Activated CD8-positive, alpha-beta memory T cell treated with anti-CD3 and anti-CD28 coated beads, Interleukin-2, amount 50 U/mL, for 1 hour (primary cell): ENCODE results near the gene THEMIS.
A peak's percentile ranks its signal among the peaks of the same experiment; 100 is the strongest.

Experiments
- DNase-seq: peaks from one replicate; pipeline ENCODE4 v3.0.0-alpha.2; 2020; ENCODE audit errors: extremely low read depth

The THEMIS gene

GRCh38 chr6:127859956-127860355 lies 40.9 kb downstream of the THEMIS start:
- no peak for DNase-seq

DNA sequence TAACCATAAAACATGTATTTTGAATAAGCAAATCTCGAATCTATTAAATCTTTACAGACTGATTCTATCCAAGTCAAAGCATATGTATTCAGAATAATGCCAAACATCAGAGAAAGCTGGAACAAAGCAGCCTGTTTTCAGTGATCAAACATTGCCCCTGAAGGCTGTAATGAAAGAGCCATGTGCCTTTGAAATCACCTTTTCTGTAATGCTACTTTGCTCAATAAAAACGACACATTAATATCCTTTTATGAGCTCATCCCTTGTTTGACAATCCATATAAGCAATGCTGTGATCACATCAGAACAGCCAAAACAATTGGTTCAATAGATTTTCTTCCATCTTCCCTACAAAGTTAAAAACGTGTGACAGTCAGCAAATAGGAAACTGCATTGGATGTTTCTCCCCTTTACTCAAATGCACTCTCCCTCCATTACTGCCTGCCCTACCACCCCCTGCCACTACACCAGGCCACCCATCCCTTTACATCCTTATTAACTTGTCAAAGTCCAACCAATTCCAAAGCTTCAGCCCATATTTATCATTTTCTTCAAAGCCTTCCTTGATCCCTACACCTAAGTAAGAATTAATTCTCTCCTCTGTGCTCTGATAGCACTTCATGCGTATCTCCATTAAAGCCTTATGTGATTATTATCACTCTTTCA lies 42.0 kb downstream of the THEMIS start:
- DNase-seq, result no peak

GRCh38 chr6:127857051-127857637 lies 43.7 kb downstream of the THEMIS start:
- no peak for DNase-seq

DNA sequence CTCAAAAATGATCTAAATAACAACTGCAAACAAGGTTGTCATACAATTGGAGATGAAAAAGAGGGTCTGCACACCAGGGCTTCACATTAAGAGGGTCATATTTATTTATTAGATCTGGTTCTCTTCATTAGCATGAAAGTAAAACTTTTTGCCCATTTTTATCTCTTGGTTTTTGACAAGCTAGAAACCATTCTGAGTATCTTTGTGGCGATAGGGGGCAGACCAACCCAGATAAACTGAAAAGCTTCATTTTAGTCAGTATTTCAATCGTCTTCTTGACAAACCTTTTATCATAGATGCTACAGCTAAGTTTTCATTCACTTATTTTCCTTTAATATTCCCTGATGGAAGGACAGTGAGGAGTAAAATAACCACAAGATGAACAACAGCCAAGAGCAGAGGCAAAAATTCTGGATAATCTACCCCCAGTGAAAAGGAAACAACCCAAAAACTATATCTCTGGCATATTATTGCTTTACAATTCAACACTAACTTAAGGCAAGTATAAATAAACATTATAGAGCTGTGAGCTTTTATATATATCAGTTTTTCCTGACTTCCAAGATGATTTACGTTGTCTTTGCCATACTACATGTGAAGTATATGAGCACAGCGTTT lies 45.2 kb downstream of the THEMIS start:
- DNase-seq, result peak; percentile 19

GRCh38 chr6:127854009-127854408 lies 46.8 kb downstream of the THEMIS start:
- no peak for DNase-seq

- no peak for DNase-seq
Observed at GRCh38 chr6:127851197-127851596, 49.7 kb downstream of the THEMIS start.

DNA sequence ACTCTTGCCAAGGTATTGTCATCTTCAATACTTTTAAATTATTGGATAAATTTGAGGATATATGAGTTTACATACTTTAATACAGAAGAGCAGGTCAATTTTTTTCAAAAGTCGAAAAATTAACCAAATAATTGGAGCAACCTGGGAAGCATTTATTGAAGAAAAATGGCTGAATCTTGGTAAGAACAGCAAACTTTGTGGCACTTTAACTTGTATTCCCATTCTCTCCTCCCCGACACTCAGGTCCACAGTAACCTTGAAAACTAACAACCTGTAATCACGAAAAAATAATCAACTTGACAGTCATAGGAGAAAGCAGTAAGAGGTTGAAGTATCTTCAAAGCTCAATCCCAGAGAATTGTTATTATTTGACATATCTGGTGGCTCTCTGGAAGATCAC lies 55.6 kb downstream of the THEMIS start:
- no peak for DNase-seq

DNA sequence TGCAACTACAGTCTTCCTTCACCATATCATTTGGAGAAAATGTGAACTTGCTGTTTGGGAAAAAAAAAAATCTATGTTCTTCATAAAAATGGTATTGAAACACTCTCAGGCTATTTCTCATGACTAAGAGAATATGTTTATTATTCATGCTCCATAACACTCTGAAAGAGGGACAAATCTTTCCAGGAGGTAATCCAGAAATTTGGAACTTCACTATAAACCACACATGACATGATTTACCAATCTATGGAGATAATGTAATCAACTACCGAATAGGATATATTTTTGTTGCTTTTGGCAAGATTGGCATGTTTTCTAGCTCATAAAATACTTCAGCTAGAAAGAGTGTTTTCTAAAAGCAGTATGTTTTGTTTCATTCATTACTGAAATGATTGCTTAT lies 56.3 kb downstream of the THEMIS start:
- DNase-seq, result no peak

GRCh38 chr6:127843582-127843981 lies 57.3 kb downstream of the THEMIS start:
- no peak for DNase-seq

DNA sequence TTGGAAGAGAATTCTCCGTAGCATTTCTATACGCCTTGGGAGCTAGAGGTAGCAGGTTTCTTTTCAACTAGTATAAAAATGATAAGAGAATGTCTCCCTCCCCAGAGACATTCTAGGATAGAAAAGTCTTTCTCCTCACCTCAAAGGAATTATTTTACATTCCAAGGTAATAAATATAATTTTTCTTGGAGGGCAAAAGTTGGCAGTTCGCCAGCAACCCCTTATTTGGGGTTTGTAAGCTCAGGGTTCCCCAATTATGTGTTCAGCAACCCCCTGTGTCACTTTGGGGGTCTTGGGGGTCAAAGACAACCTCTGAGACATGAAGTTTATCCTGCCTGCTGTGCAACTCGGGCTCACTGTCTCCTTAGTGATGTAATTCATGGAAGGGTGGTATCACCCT lies 58.3 kb downstream of the THEMIS start:
- DNase-seq, result no peak

- no peak for DNase-seq
Observed at GRCh38 chr6:127841811-127842210, 59.0 kb downstream of the THEMIS start.

GRCh38 chr6:127834136-127834535 lies 66.7 kb downstream of the THEMIS start:
- DNase-seq, result no peak

DNA sequence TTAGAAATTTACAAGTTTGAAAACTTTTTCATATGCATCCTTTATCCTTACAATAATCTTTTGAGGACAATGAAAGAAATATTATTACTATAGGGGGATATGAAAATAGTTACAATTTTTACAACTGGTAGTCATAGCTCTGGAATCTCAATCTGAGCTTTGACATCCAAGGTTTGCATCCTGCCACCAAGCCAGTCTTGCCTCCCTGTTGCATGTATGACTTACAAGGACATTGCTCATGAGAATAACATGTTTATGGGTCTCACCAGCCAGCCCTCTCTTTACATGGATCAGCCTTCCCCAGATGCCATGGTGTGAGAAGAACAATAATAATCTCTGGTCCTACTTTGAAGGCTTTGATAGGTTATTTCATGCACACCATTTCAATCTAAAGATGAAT lies 67.5 kb downstream of the THEMIS start:
- DNase-seq, result no peak

DNA sequence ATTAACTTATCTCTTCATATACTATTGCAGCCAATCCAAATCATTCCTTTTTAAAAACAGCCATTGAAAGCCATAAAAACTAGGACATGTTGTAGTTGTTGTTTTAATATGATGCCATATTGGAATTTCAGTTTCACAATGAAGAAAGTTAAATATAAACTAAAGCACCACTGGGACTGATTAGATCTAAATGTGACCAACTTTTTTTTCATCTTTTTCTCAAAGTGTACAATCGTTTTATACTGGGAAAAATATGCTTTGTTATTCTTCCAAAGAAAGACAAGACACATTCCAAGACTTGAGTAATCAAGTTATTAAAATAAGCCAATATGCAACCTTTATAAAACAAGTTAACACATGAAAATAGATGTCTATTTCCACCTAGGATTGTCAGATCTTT lies 68.5 kb downstream of the THEMIS start:
- no peak for DNase-seq

GRCh38 chr6:127824061-127824460 lies 76.8 kb downstream of the THEMIS start:
- DNase-seq, result no peak

- DNase-seq, result no peak
Observed at GRCh38 chr6:127821431-127821830, 79.4 kb downstream of the THEMIS start.

DNA sequence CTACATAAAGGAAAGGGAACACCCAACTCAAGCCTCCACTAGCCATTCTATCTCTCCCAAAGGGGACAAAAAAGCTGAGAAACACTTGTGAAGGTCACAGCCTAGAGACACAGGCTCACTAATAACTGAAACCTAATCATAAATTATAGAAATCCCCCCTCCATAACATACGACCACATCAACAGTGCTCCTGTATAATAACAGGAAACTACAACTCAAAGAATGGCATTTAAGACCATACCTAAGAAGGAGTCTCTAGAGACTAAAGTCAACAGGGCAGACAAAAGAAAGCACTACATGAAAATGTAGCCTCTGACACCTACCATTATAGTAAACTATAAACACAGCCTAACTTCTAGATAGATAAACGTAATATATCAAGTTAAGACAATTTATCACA lies 82.7 kb downstream of the THEMIS start:
- DNase-seq, result no peak

DNA sequence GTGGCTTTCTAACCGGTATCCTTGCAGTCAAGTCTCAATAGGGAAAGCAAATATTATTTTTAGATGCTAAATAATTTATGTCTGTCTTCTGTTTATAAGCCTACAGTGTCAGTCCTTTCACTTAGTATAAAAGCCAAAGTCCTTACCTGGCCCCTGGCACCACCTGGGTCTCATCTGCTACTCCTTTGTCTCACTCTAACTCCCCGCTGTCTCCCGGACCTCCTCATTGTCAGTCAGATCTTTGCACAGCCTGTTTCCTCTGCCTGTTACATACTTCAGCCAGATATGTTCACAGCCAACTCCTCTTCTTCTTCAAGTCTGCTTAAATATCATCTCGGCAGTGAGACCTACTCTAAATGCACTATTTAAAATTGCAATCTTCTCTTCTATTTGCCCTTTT lies 84.2 kb downstream of the THEMIS start:
- no peak for DNase-seq

GRCh38 chr6:127813699-127814027 lies 87.2 kb downstream of the THEMIS start:
- DNase-seq, result no peak

DNA sequence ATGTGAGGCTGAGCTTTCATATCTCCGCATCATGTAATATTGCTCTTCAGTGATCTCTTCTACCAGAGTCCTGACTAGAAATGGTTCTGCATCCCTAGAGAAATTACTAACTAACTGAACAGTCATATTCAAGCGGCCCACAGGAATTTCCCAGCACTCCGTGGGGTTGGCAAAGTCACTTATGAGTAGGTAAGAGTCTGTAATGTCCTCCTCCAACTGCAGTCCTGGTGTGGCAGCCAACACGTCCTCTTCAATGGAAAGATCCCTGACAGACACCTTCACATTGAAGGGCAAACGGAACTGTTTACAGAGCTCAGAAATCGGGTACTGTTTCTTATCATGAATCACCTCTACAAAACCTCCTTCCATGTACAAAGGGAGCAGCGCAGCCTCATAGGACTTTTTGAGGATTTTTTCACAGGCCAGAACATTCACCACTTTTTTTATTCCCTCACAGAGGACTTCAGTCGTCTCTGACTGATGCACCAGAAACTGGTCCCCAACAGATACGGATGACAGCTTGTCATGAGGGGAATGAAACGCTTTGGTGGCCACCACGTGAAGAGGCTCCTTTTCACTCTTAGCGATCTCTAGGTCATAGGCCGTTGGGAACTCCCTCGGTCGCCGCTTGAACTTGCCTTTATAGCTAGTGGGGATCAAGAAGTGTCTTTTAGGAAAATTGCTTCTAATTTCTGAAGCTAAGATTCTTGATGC lies 87.7 kb downstream of the THEMIS start:
- no peak for DNase-seq

GRCh38 chr6:127811900-127812570 lies 88.8 kb downstream of the THEMIS start:
- no peak for DNase-seq

DNA sequence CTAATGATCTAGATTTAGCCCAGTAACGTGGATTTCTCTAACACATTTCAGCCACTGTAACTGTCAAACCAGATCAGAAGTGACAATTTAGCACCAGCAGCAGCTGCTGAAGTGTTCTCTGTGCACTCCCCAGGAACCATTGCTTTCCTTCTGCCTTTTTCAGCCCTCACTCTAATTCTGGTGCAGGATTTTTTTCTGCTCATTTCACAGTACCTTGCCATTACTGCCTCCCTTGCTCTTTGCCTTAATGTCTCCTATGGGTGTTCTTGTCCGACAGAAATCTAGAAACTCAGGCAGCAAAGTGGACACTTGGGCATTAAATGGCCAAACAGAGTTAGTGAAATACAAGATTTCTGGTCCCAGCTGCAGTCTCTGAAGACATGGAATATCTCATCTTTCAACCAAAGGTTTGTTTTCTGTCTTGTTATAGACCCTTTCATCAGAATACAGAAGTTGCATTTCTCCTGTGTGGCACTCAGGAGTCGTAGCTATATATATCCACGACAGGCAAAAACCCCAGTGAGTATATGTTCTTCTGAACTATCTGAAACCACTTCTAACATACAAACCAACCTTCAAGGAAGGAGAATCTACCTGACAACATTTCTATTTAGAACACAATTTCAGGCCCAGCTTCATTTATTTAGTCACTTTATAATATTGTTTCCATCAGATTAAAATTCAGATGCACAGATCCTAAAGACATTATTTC lies 92.9 kb downstream of the THEMIS start:
- no peak for DNase-seq
